HL-60/S4 (cell line): ENCODE results near the gene CER1.
"Not testable (repeated sequence)": the region's sequence is repeated elsewhere in the genome, so short reads cannot be mapped to it uniquely, and the experiment has no call there.

Experiments used
- in situ Hi-C: fragments of 300-500 bp; cut with MboI; formaldehyde crosslinking; loops from 2 replicates; pipeline ENCODE4 v1.14.3; 2022; ENCODE audit warnings: low sequenced_read_pairs

Gene CER1

GRCh38 chr9:14719231-14719923 lies 3.2 kb downstream of the CER1 start:
- in situ Hi-C loops, result no loop called here

- in situ Hi-C loops, result no loop called here
Measured at GRCh38 chr9:14715102-14715501, 7.4 kb downstream of the CER1 start.

GRCh38 chr9:14713187-14713767 lies 9.3 kb downstream of the CER1 start:
- in situ Hi-C loops, result no loop called here

GRCh38 chr9:14710804-14711203 lies 11.7 kb downstream of the CER1 start:
- in situ Hi-C loops, result no loop called here

GRCh38 chr9:14706530-14707140 lies 15.9 kb downstream of the CER1 start:
- in situ Hi-C loops, result no loop called here

GRCh38 chr9:14705079-14705478 lies 17.5 kb downstream of the CER1 start:
- in situ Hi-C loops, result no loop called here

- in situ Hi-C loops, result no loop called here
Measured at GRCh38 chr9:14704281-14704680, 18.3 kb downstream of the CER1 start.

- in situ Hi-C loops, result no loop called here
Measured at GRCh38 chr9:14702200-14702720, 20.3 kb downstream of the CER1 start.

- in situ Hi-C loops, result no loop called here
Measured at GRCh38 chr9:14693251-14693861, 29.2 kb downstream of the CER1 start, which contains the start of gene ZDHHC21. TSS of gene ZDHHC21 (minus strand) at chr9:14693432. CDS start at chr9:14674340, 19,092 bp downstream.

GRCh38 chr9:14692470-14693250 lies 29.9 kb downstream of the CER1 start:
- in situ Hi-C loops, result no loop called here

GRCh38 chr9:14690948-14691730 lies 31.4 kb downstream of the CER1 start:
- in situ Hi-C loops, result no loop called here

GRCh38 chr9:14687042-14687719 lies 35.4 kb downstream of the CER1 start:
- in situ Hi-C loops, result no loop called here

- in situ Hi-C loops, result no loop called here
Measured at GRCh38 chr9:14686168-14686567, 36.4 kb downstream of the CER1 start.

- in situ Hi-C loops, result not testable (repeated sequence)
Measured at GRCh38 chr9:14682616-14683015, 39.9 kb downstream of the CER1 start.

- in situ Hi-C loops, result no loop called here
Measured at GRCh38 chr9:14678776-14679175, 43.8 kb downstream of the CER1 start.

GRCh38 chr9:14677872-14678271 lies 44.7 kb downstream of the CER1 start:
- in situ Hi-C loops, result no loop called here

- in situ Hi-C loops, result no loop called here
Measured at GRCh38 chr9:14677396-14677795, 45.1 kb downstream of the CER1 start.

GRCh38 chr9:14674630-14675029 lies 47.9 kb downstream of the CER1 start:
- in situ Hi-C loops, result no loop called here

GRCh38 chr9:14671377-14671776 lies 51.2 kb downstream of the CER1 start:
- in situ Hi-C loops, result no loop called here
